ENCODE measurements around the gene DKK1. TPM values are rescaled to one million over a fixed set of nuclear protein-coding genes. Genes with fewer than 3 reads are reported as not detected.
A peak's percentile ranks its signal among the peaks of the same experiment; 100 is the strongest.

DKK1 gene
- 7.9 TPM for polyA plus RNA-seq (2013, experiment 1 of 2)
- 9.4 TPM for polyA plus RNA-seq (2013, experiment 2 of 2)

GRCh38 chr10:52313933-52314821 is at the start of gene DKK1:
DKK1 (plus strand) TSS chr10:52314281; CDS start chr10:52314435, 154 bp downstream.
- DNase-seq: peak; percentile 80
- Histone ChIP-seq H2BK5ac (ENCODE audit: low read depth, low read length, poor library complexity, severe bottlenecking) (no peak within 1 kb of the TSS), H2AK5ac (ENCODE audit: low read length, severe bottlenecking) (no peak within 1 kb of the TSS), H3K36me3 (ENCODE audit: control insufficient read depth in 1 of 2, insufficient read depth in 2 of 2, low read depth in 1 of 2, low read length in 2 of 2) (peaks cover 0 to 21% of the 10 kb centered on the region in 2 experiments), H3K18ac (ENCODE audit: low read depth in 1 of 2, low read length in 2 of 2) (peak within 1 kb of the TSS; percentile 76 to 86), H3K9me3 (ENCODE audit: control insufficient read depth, low read length) (no peaks in the 10 kb centered on the region), H3K27ac (ENCODE audit: low read length, poor library complexity, severe bottlenecking) (no peak within 1 kb of the TSS), H3K4me3 (ENCODE audit: insufficient read depth in 1 of 2, low read depth in 1 of 2, low read length in 2 of 2) (peak within 1 kb of the TSS; percentile 79 to 87), H3K23ac (ENCODE audit: low read length in 2 of 2) (peak within 1 kb of the TSS in 1 of 2 experiments; percentile 46), H3K27me3 (ENCODE audit: control insufficient read depth in 1 of 2, insufficient read depth in 1 of 2, low read length in 2 of 2) (no peaks in the 10 kb centered on the region), H3K9ac (ENCODE audit: low read length) (peak within 1 kb of the TSS; percentile 91), H3K14ac (ENCODE audit: low read length in 2 of 2) (peak within 1 kb of the TSS in 1 of 2 experiments; percentile 91), H2BK12ac (ENCODE audit: low read length in 2 of 2) (peak within 1 kb of the TSS in 1 of 2 experiments; percentile 91), H2BK120ac (ENCODE audit: low read depth, low read length) (peak within 1 kb of the TSS; percentile 44), H4K91ac (ENCODE audit: low read length) (peak within 1 kb of the TSS; percentile 90), H3K79me1 (replicated peaks; ENCODE audit: low read length, poor library complexity, severe bottlenecking) (peaks cover 3% of the 10 kb centered on the region), H2AFZ (ENCODE audit: low read depth, low read length) (peak within 1 kb of the TSS; percentile 75), H4K8ac (ENCODE audit: low read length) (no peak within 1 kb of the TSS), H3K4me2 (ENCODE audit: low read length, poor library complexity, severe bottlenecking) (peak within 1 kb of the TSS; percentile 90), H3K4ac (ENCODE audit: low read depth in 1 of 2, low read length in 2 of 2) (peak within 1 kb of the TSS in 1 of 2 experiments; percentile 62), H2BK15ac (ENCODE audit: low read depth, poor library complexity, severe bottlenecking) (peak within 1 kb of the TSS; percentile 85), H3K4me1 (ENCODE audit: control insufficient read depth, insufficient read depth, low read depth, low read length) (peaks cover 8% of the 10 kb centered on the region)
- 1% methylated on average over 52 of the region's 55 CpGs for WGBS

GRCh38 chr10:52265131-52265926 is 48.8 kb upstream of the DKK1 start:
- no peak overlapping the region for H2BK5ac ChIP-seq (ENCODE audit: low read depth, low read length, poor library complexity, severe bottlenecking)
- no peak overlapping the region for H2AK5ac ChIP-seq (ENCODE audit: low read length, severe bottlenecking)
- no peak overlapping the region for H3K9ac ChIP-seq (ENCODE audit: low read length)
- no peak overlapping the region for H3K4me3 ChIP-seq (ENCODE audit: insufficient read depth in 1 of 2, low read depth in 1 of 2, low read length in 2 of 2)
- no peak overlapping the region for H3K18ac ChIP-seq (ENCODE audit: low read depth in 1 of 2, low read length in 2 of 2)
- H4K91ac ChIP-seq (ENCODE audit: low read length): no peak overlapping the region
- H3K27me3 ChIP-seq (ENCODE audit: control insufficient read depth in 1 of 2, insufficient read depth in 1 of 2, low read length in 2 of 2): no peaks in the 10 kb centered on the region
- no peak for DNase-seq
- H2BK12ac ChIP-seq (ENCODE audit: low read length in 2 of 2): no peak overlapping the region
- no peak overlapping the region for H3K23ac ChIP-seq (ENCODE audit: low read length in 2 of 2)
- H4K8ac ChIP-seq (ENCODE audit: low read length): no peak overlapping the region
- no peak overlapping the region for H3K27ac ChIP-seq (ENCODE audit: low read length, poor library complexity, severe bottlenecking)
- H3K4me2 ChIP-seq (ENCODE audit: low read length, poor library complexity, severe bottlenecking): no peak overlapping the region
- no peaks in the 10 kb centered on the region for H3K9me3 ChIP-seq (ENCODE audit: control insufficient read depth, low read length)
- WGBS: no CpG with 5 or more reads among the region's 3 CpGs
- H3K79me1 ChIP-seq (replicated peaks; ENCODE audit: low read length, poor library complexity, severe bottlenecking): no peaks in the 10 kb centered on the region
- no peak overlapping the region for H2BK15ac ChIP-seq (ENCODE audit: low read depth, poor library complexity, severe bottlenecking)
- H3K36me3 ChIP-seq (ENCODE audit: control insufficient read depth in 1 of 2, insufficient read depth in 2 of 2, low read depth in 1 of 2, low read length in 2 of 2): no peaks in the 10 kb centered on the region
- no peak overlapping the region for H3K14ac ChIP-seq (ENCODE audit: low read length in 2 of 2)
- H3K4ac ChIP-seq (ENCODE audit: low read depth in 1 of 2, low read length in 2 of 2): no peak overlapping the region
- no peak overlapping the region for H2AFZ ChIP-seq (ENCODE audit: low read depth, low read length)
- H3K4me1 ChIP-seq (ENCODE audit: control insufficient read depth, insufficient read depth, low read depth, low read length): no peaks in the 10 kb centered on the region
- no peak overlapping the region for H2BK120ac ChIP-seq (ENCODE audit: low read depth, low read length)

GRCh38 chr10:52266858-52267257 is 47.2 kb upstream of the DKK1 start:
- Histone ChIP-seq H4K8ac (ENCODE audit: low read length) (no peak overlapping the region), H2BK15ac (ENCODE audit: low read depth, poor library complexity, severe bottlenecking) (no peak overlapping the region), H3K4me3 (ENCODE audit: insufficient read depth in 1 of 2, low read depth in 1 of 2, low read length in 2 of 2) (no peak overlapping the region), H3K4me2 (ENCODE audit: low read length, poor library complexity, severe bottlenecking) (no peak overlapping the region), H3K79me1 (replicated peaks; ENCODE audit: low read length, poor library complexity, severe bottlenecking) (no peaks in the 10 kb centered on the region), H4K91ac (ENCODE audit: low read length) (no peak overlapping the region), H3K9ac (ENCODE audit: low read length) (no peak overlapping the region), H3K18ac (ENCODE audit: low read depth in 1 of 2, low read length in 2 of 2) (no peak overlapping the region), H3K27ac (ENCODE audit: low read length, poor library complexity, severe bottlenecking) (no peak overlapping the region), H3K14ac (ENCODE audit: low read length in 2 of 2) (no peak overlapping the region), H3K9me3 (ENCODE audit: control insufficient read depth, low read length) (no peaks in the 10 kb centered on the region), H2BK120ac (ENCODE audit: low read depth, low read length) (no peak overlapping the region), H3K36me3 (ENCODE audit: control insufficient read depth in 1 of 2, insufficient read depth in 2 of 2, low read depth in 1 of 2, low read length in 2 of 2) (peaks cover 0 to 2% of the 10 kb centered on the region in 2 experiments), H2BK12ac (ENCODE audit: low read length in 2 of 2) (no peak overlapping the region), H3K4ac (ENCODE audit: low read depth in 1 of 2, low read length in 2 of 2) (no peak overlapping the region), H3K4me1 (ENCODE audit: control insufficient read depth, insufficient read depth, low read depth, low read length) (no peaks in the 10 kb centered on the region), H3K23ac (ENCODE audit: low read length in 2 of 2) (no peak overlapping the region), H2BK5ac (ENCODE audit: low read depth, low read length, poor library complexity, severe bottlenecking) (no peak overlapping the region), H2AK5ac (ENCODE audit: low read length, severe bottlenecking) (no peak overlapping the region), H2AFZ (ENCODE audit: low read depth, low read length) (no peak overlapping the region), H3K27me3 (ENCODE audit: control insufficient read depth in 1 of 2, insufficient read depth in 1 of 2, low read length in 2 of 2) (no peaks in the 10 kb centered on the region)
- DNase-seq: no peak
- 100% methylated on average over 1 of the region's 1 CpG for WGBS

GRCh38 chr10:52268790-52269189 is 45.3 kb upstream of the DKK1 start:
- DNase-seq: no peak
- H2BK5ac ChIP-seq (ENCODE audit: low read depth, low read length, poor library complexity, severe bottlenecking): no peak overlapping the region
- no peaks in the 10 kb centered on the region for H3K27me3 ChIP-seq (ENCODE audit: control insufficient read depth in 1 of 2, insufficient read depth in 1 of 2, low read length in 2 of 2)
- no peaks in the 10 kb centered on the region for H3K4me1 ChIP-seq (ENCODE audit: control insufficient read depth, insufficient read depth, low read depth, low read length)
- no peak overlapping the region for H3K9ac ChIP-seq (ENCODE audit: low read length)
- H2BK120ac ChIP-seq (ENCODE audit: low read depth, low read length): no peak overlapping the region
- no peaks in the 10 kb centered on the region for H3K9me3 ChIP-seq (ENCODE audit: control insufficient read depth, low read length)
- H3K14ac ChIP-seq (ENCODE audit: low read length in 2 of 2): no peak overlapping the region
- H3K4ac ChIP-seq (ENCODE audit: low read depth in 1 of 2, low read length in 2 of 2): no peak overlapping the region
- H2AFZ ChIP-seq (ENCODE audit: low read depth, low read length): no peak overlapping the region
- no peak overlapping the region for H2BK15ac ChIP-seq (ENCODE audit: low read depth, poor library complexity, severe bottlenecking)
- no peak overlapping the region for H3K4me3 ChIP-seq (ENCODE audit: insufficient read depth in 1 of 2, low read depth in 1 of 2, low read length in 2 of 2)
- peaks cover 0 to 7% of the 10 kb centered on the region in 2 experiments for H3K36me3 ChIP-seq (ENCODE audit: control insufficient read depth in 1 of 2, insufficient read depth in 2 of 2, low read depth in 1 of 2, low read length in 2 of 2)
- 93% methylated on average over 1 of the region's 2 CpGs for WGBS
- no peak overlapping the region for H2AK5ac ChIP-seq (ENCODE audit: low read length, severe bottlenecking)
- no peak overlapping the region for H4K91ac ChIP-seq (ENCODE audit: low read length)
- H3K79me1 ChIP-seq (replicated peaks; ENCODE audit: low read length, poor library complexity, severe bottlenecking): no peaks in the 10 kb centered on the region
- H3K23ac ChIP-seq (ENCODE audit: low read length in 2 of 2): no peak overlapping the region
- no peak overlapping the region for H3K27ac ChIP-seq (ENCODE audit: low read length, poor library complexity, severe bottlenecking)
- H2BK12ac ChIP-seq (ENCODE audit: low read length in 2 of 2): no peak overlapping the region
- no peak overlapping the region for H3K4me2 ChIP-seq (ENCODE audit: low read length, poor library complexity, severe bottlenecking)
- H3K18ac ChIP-seq (ENCODE audit: low read depth in 1 of 2, low read length in 2 of 2): no peak overlapping the region
- no peak overlapping the region for H4K8ac ChIP-seq (ENCODE audit: low read length)

Measured in mesenchymal stem cell (in vitro differentiated cells and primary cell).